Fibroblast of pulmonary artery (primary cell): ENCODE measurements around the gene NPLOC4.

Experiments used
- DNase-seq: peaks from one replicate; pipeline ENCODE4 v3.0.0-alpha.2; 2010; ENCODE audit warnings: low read depth
- H3K4me3 ChIP-seq: replicated peaks from 2 replicates; pipeline ENCODE4 v1.5.1; 2011; ENCODE audit warnings: low read depth, mild to moderate bottlenecking, control low read depth, low read length, moderate library complexity
- CTCF ChIP-seq: IDR thresholded peaks from 2 replicates; pipeline ENCODE4 v1.5.1; 2011; ENCODE audit warnings: mild to moderate bottlenecking, control low read depth, low read length, inconsistent platforms; ENCODE audit errors: missing control alignments

The NPLOC4 gene

GRCh38 chr17:81563861-81564586, 72.9 kb downstream of the NPLOC4 start:
- no peak overlapping the region for H3K4me3 ChIP-seq
- peak; percentile 82 for DNase-seq
- TF ChIP-seq CTCF, result no peak

- no peak overlapping the region for H3K4me3 ChIP-seq
- peak; percentile 30 for DNase-seq
- no peak for TF ChIP-seq CTCF
Observed at GRCh38 chr17:81561494-81561885, 75.4 kb downstream of the NPLOC4 start.

- no peak overlapping the region for H3K4me3 ChIP-seq
- DNase-seq, result peak; percentile 20
- TF ChIP-seq CTCF, result peak; percentile 15
Observed at GRCh38 chr17:81558941-81559806, 77.7 kb downstream of the NPLOC4 start.

- no peak overlapping the region for H3K4me3 ChIP-seq
- no peak for DNase-seq
- TF ChIP-seq CTCF, result no peak
Observed at GRCh38 chr17:81558115-81558468, 78.8 kb downstream of the NPLOC4 start.

- no peak overlapping the region for H3K4me3 ChIP-seq
- DNase-seq, result no peak
- no peak for TF ChIP-seq CTCF
Observed at GRCh38 chr17:81557276-81558114, 79.4 kb downstream of the NPLOC4 start.

GRCh38 chr17:81556863-81557262, 80.0 kb downstream of the NPLOC4 start:
- TF ChIP-seq CTCF, result no peak
- no peak overlapping the region for H3K4me3 ChIP-seq
- no peak for DNase-seq
